ENCODE data around the gene PAQR8. TPM values are rescaled to one million over a fixed set of nuclear protein-coding genes. Genes with fewer than 3 reads are reported as not detected.

The PAQR8 gene
- total and polyA plus RNA-seq, 2 of the 13 experiments (the other 11 are each of a cell fraction or from before 2014, with no cell fraction given), result 37.7 to 50.7 TPM

DNA sequence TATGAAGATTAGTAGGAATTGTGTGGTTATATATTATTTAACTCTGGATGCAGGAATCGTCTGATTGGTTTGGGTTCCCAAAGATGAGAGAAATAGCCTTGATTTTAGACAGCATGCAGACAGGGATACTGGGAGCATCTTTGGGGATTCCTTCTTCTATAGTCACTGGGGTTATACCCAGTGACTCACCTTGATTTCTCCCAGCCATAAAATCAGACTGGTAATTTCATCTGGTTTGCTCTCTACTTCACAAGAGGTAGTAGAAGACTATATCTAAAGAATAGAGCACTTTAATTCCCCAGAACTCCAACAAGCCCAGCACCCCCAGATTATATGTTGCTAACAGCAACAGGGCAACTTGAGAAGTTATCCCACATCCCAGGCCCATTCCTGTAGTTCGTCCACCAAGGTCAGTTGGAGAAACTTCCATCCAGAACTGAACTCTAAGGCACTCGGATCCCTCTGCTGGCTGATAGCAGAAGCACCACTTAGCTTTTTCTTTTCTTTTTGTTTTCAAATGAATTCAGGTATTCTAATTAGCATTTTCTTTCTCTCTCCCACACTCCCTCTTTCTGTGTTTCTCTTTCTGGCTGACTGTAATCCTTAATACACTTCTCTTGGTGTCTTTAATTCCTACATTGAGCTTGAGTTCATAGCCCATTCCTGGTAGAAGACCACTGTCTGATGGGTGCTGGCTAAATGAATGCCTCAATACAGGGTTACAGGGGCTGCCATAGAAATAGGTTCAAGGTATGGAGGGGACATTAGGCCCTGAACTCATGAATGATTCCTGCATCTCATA lies 37.8 kb downstream of the PAQR8 start (continued):
- TF ChIP-seq, protein P1, sequence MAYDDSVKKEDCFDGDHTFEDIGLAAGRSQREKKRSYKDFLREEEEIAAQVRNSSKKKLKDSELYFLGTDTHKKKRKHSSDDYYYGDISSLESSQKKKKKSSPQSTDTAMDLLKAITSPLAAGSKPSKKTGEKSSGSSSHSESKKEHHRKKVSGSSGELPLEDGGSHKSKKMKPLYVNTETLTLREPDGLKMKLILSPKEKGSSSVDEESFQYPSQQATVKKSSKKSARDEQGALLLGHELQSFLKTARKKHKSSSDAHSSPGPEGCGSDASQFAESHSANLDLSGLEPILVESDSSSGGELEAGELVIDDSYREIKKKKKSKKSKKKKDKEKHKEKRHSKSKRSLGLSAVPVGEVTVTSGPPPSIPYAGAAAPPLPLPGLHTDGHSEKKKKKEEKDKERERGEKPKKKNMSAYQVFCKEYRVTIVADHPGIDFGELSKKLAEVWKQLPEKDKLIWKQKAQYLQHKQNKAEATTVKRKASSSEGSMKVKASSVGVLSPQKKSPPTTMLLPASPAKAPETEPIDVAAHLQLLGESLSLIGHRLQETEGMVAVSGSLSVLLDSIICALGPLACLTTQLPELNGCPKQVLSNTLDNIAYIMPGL (CRISPR knock-in tag; IDR thresholded peaks at IDR 0.05; ENCODE audit: borderline replicate concordance in 1 of 2, low read depth in 1 of 2), result peak in 1 of 2 experiments; percentile 45; a peak in 1 of 4 replicates
- TF ChIP-seq RFXANK (CRISPR knock-in tag; IDR thresholded peaks at IDR 0.05) (0 out of 2 replicates have a peak, but pooled peaks have one; percentile 36), STAG1 (CRISPR knock-in tag; IDR thresholded peaks at IDR 0.05) (peak; percentile 91), ONECUT2 (CRISPR knock-in tag; IDR thresholded peaks at IDR 0.05) (no peak), ZBTB7B (CRISPR knock-in tag; IDR thresholded peaks at IDR 0.05) (peak; percentile 48; the same call in 1 of the 2 replicates), CBFB (CRISPR knock-in tag; IDR thresholded peaks at IDR 0.05) (0 out of 2 replicates have a peak, but pooled peaks have one; percentile 14), REPIN1 (CRISPR knock-in tag; IDR thresholded peaks at IDR 0.05; ENCODE audit: borderline replicate concordance, low read depth) (peak; percentile 33), POGZ (CRISPR knock-in tag; IDR thresholded peaks at IDR 0.05) (0 out of 2 replicates have a peak, but pooled peaks have one; percentile 18), JUND (CRISPR knock-in tag; IDR thresholded peaks at IDR 0.05) (no peak), SOX5 (CRISPR knock-in tag; IDR thresholded peaks at IDR 0.05; ENCODE audit: borderline replicate concordance) (peak; percentile 9), ZBTB38 (CRISPR knock-in tag; IDR thresholded peaks at IDR 0.05) (no peak), ZNF816 (CRISPR knock-in tag; IDR thresholded peaks at IDR 0.05; ENCODE audit: borderline replicate concordance) (no peak), GABPB1 (CRISPR knock-in tag; IDR thresholded peaks at IDR 0.05) (peak; percentile 16; the same call in 1 of the 2 replicates), ZMAT5 (CRISPR knock-in tag; IDR thresholded peaks at IDR 0.05; ENCODE audit: borderline replicate concordance, low read depth) (no peak), SOX6 (IDR thresholded peaks at IDR 0.05) (no peak), SOX6 (CRISPR knock-in tag; IDR thresholded peaks at IDR 0.05) (peak; percentile 57), ZNF644 (CRISPR knock-in tag; IDR thresholded peaks at IDR 0.05; ENCODE audit: low read depth) (0 out of 2 replicates have a peak, but pooled peaks have one; percentile 48), NR2F1 (CRISPR knock-in tag; IDR thresholded peaks at IDR 0.05) (no peak), SMC3 (IDR thresholded peaks at IDR 0.05; ENCODE audit: low read length) (peak; percentile 97), ATF2 (CRISPR knock-in tag; IDR thresholded peaks at IDR 0.05) (0 out of 2 replicates have a peak, but pooled peaks have one; percentile 53)
- TF ChIP-seq, protein P2, sequence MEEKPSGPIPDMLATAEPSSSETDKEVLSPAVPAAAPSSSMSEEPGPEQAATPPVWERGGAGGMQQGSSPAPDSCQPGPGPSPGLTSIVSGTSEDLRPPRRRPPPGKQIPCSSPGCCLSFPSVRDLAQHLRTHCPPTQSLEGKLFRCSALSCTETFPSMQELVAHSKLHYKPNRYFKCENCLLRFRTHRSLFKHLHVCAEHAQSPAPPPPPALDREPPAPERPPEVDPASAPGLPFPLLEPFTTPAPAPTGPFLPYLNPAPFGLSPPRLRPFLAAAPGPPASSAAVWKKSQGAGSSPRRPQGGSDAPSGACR (CRISPR knock-in tag; IDR thresholded peaks at IDR 0.05), result no peak
- TF ChIP-seq, protein P3, sequence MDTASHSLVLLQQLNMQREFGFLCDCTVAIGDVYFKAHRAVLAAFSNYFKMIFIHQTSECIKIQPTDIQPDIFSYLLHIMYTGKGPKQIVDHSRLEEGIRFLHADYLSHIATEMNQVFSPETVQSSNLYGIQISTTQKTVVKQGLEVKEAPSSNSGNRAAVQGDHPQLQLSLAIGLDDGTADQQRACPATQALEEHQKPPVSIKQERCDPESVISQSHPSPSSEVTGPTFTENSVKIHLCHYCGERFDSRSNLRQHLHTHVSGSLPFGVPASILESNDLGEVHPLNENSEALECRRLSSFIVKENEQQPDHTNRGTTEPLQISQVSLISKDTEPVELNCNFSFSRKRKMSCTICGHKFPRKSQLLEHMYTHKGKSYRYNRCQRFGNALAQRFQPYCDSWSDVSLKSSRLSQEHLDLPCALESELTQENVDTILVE (CRISPR knock-in tag; IDR thresholded peaks at IDR 0.05), result 0 out of 2 replicates have a peak, but pooled peaks have one; percentile 69
- TF ChIP-seq, protein P4, sequence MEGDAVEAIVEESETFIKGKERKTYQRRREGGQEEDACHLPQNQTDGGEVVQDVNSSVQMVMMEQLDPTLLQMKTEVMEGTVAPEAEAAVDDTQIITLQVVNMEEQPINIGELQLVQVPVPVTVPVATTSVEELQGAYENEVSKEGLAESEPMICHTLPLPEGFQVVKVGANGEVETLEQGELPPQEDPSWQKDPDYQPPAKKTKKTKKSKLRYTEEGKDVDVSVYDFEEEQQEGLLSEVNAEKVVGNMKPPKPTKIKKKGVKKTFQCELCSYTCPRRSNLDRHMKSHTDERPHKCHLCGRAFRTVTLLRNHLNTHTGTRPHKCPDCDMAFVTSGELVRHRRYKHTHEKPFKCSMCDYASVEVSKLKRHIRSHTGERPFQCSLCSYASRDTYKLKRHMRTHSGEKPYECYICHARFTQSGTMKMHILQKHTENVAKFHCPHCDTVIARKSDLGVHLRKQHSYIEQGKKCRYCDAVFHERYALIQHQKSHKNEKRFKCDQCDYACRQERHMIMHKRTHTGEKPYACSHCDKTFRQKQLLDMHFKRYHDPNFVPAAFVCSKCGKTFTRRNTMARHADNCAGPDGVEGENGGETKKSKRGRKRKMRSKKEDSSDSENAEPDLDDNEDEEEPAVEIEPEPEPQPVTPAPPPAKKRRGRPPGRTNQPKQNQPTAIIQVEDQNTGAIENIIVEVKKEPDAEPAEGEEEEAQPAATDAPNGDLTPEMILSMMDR (CRISPR knock-in tag; IDR thresholded peaks at IDR 0.05), result peak; percentile 89
